SK-N-MC (cell line): ENCODE results near the gene ITGA2B.

Experiments used
- EZH2 ChIP-seq: fragments of 200-600 bp; sonication (generic); IDR thresholded peaks from one replicate; pipeline ENCODE4 v1.6.1; 2017; ENCODE audit warnings: antibody characterized with exemption
- FOXP2 ChIP-seq: optimal IDR thresholded peaks from 2 replicates; pipeline ENCODE3; 2011; ENCODE audit warnings: mild to moderate bottlenecking, moderate library complexity; ENCODE audit not compliant: insufficient read depth; ENCODE audit errors: extremely low read length, control extremely low read depth
- POLR2AphosphoS5 ChIP-seq: IDR thresholded peaks from 2 replicates; pipeline ENCODE4 v1.6.1; 2012; ENCODE audit warnings: mild to moderate bottlenecking, low read depth, low read length, borderline replicate concordance

- TF ChIP-seq POLR2AphosphoS5 (no peak), EZH2 (no peak), FOXP2 (no peak)
Observed at GRCh38 chr17:44356241-44356640, 33.2 kb downstream of the ITGA2B start.
